GM15510 (cell line): ENCODE results near the gene AFAP1L2.

ENCODE experiments used
- POLR2A ChIP-seq: IDR thresholded peaks from 3 replicates; pipeline ENCODE4 v1.6.1; 2011; ENCODE audit warnings: borderline replicate concordance; ENCODE audit not compliant: insufficient read length; ENCODE audit errors: extremely low read depth

AFAP1L2 gene

DNA sequence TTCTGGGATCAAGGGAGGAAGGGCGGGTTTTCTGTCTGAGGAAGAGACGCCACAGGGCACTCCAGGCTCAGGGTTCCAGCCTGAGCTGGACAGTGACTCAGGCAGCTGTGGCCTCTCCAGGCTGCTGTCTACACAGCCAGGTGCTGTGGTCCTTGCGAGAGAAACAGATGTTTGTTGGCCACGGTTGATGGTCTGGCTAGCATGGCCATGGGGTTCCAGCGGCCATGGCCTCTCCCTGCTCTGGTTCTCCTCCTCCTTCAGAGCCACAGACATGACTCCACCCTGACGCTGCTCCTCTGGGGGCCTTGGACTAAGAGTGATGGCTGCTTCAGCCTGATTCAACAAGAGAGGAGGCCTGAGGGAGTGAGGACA is 75.9 kb downstream of the AFAP1L2 start:
- TF ChIP-seq POLR2A, result no peak

DNA sequence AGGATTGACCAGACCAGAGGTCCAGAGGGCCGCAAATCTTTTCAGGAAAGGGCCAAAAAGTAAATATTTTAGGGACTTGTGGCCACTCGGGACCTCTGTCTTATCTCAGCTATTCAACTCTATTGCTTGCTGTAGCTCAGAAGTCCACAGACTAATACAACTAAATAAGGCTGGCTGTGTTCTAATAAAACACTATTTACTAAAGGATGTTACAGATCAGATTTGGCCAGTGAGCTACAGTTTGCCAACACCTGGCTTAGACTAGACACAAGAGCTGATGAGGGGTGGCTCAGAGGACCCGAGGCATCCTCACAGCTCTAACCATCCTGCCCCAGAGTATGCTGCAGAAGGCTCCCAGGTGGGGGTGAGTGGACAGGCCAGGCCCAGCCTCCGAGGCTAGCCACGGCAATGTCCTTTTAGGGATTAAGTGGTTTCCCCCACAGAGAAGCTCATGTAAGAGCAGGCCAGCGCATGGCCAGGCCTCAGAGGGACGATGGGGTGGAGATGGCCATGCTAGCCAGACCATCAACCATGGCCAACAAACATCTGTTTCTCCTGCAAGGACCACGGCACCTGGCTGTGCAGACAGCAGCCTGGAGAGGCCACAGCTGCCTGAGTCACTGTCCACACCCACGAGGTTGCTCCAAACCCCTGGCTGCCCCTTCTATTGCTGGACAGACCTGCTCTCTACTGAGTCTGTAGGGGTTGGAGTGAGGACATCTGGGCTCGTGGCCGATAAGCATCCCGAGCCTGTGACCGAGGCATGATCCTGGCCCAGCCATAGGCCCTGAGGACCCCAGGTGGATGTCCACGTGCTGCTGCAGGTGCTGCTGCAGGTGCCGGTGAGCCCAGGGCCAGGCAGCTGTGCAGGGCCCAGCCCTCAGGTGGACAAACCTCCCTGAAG is 76.5 kb downstream of the AFAP1L2 start:
- TF ChIP-seq POLR2A, result no peak

DNA sequence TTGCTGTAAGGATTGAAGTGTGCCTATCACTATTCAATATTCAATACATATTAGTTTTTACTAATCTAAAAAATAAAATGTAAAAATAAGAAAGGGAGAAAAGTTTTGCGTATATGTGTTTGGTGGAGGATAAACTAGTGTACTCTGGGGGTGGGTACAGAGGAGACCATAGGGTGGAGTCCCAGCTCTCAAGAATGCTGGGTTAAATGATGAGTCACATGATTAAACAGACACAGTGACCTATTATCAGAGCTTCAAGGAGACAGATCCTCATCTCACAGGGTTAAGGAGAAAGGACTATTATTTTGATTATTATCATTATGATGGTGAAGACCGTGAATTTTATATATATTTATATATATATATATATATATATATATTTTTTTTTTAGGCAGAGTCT is 77.5 kb downstream of the AFAP1L2 start:
- TF ChIP-seq POLR2A, result no peak

DNA sequence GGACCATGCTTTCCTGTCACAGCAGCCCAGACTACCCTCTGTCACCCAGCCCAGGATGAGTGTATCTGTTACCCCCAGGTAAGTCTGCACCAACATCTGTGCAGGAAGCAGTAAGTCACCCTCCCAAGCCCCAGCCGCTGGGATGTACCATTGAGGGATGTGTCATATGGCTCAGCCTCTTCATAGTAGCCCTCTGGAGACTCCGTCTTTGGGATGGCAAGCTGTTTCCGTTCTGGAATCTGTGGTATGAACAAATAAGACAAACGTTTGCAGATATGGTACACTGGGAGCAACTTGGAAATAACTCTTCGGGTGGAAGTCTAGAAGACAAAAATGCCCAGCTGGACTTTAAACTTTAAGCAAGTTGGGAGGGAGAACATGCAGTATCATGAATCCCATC is 81.3 kb downstream of the AFAP1L2 start:
- no peak for TF ChIP-seq POLR2A

DNA sequence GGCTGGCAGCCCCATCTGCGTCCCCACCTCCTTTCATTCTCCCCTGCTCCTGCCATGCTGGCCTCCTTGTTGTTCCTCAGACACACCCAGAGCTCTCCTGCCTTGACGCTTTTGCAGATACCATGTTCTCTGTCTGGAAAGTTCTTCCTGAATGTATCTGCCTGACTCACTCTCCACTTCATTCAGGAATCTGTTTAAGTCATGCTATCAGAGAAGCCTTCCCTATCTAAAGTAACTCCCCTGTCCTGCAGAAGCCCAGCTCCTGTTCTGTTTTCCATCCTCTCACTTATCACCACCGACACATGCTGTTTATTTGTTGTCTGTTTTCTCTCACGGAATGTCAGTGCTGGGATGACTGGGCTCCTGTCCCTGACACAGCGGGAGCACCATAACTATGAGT is 82.0 kb downstream of the AFAP1L2 start:
- no peak for TF ChIP-seq POLR2A

DNA sequence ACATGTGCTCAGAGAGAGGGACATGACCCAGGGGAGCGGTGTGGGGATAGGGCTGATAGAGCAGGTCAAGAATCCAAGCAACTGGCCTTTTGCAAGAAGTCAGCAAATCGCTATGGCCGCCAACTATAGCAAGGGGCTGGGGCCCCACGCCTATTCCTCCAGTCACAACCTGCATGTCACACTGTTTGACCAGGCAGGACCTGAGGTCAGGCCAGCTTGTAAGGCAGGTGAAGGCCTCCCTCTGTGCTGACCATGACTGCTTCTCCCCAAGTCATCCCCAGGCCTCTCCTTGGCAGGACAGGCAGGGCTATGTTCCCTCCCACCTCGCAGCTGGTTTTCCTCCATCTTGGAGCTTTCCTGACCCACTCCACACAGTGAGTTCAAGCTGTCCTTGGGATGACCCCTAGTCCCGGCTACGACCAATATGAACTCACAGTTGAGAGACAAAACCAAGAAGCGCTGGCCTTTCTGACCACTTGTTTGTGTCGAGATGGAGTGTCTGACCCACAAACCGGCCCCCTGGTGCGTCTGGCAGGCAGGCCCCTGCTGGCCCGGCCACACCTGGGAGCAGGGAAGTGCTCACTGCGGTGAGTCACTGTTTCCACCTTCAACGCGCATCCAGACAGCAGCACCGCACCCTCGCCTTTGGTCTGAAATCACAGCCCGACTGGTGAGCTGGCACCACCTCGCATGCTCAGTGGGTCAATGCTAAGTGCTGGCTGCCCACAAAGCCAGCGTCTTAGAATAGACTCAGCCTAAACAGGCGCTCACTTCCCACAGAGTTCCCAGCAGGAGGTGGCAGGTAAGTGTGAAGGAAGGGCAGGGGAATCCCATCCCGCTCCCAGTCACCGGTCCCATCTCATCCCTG is 83.8 kb downstream of the AFAP1L2 start:
- no peak for TF ChIP-seq POLR2A

DNA sequence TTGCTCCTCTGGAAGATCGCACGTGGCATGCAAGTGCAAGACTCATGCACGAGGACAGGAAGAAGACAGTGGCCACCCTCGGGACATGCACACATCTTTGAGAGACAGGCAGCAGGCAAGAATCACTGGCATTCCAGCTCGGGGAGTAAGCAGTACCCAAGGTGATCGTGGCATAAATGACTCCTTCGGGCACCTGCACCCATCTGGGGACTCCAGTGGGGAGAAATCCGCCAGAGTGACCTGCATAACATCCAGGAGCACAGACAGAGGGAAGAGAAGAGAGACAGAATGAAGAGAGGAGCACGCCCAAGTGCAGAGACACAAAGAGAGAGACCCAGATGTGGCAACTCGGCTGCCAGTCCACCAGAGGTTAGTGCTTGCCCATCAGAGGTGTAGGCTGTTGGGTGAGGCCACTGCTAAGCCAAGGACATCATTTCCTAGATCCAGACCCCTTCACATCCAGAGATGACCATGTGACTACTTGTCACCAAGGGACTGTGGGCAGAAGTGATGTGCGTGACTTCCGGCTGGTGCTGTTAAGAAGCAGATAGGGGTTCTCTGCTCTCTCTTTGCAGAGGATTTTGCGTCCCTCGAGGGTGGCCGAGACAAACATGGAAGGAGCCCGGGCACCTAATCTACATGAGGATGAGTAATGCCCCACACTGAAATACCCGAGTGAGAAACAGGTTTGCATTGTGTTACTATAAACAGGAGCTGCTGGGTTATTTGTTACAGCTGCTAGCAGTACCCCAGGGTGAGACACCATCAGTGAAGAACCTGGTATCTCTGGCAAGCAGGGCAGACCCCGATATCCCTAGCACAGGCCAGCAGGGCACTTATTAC is 84.7 kb downstream of the AFAP1L2 start:
- no peak for TF ChIP-seq POLR2A

DNA sequence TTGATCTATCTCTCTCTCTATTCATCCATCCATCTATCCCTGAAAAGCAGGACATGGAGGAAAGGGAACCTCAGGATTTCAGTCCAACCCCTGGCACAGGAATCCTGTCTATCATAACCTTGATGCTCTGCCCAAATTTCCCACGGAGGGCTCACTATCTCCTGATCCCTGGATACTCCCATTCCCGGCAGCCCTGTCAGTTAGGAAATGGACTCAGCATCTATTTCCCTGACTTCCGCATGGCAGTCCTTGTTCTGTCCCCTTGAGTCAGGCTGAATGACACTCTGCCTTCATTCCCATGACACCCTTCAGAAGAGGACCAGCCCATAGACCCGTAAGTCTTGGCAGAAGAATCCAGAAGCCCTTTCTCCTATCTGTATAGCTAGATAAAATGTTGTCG is 87.6 kb downstream of the AFAP1L2 start:
- no peak for TF ChIP-seq POLR2A

DNA sequence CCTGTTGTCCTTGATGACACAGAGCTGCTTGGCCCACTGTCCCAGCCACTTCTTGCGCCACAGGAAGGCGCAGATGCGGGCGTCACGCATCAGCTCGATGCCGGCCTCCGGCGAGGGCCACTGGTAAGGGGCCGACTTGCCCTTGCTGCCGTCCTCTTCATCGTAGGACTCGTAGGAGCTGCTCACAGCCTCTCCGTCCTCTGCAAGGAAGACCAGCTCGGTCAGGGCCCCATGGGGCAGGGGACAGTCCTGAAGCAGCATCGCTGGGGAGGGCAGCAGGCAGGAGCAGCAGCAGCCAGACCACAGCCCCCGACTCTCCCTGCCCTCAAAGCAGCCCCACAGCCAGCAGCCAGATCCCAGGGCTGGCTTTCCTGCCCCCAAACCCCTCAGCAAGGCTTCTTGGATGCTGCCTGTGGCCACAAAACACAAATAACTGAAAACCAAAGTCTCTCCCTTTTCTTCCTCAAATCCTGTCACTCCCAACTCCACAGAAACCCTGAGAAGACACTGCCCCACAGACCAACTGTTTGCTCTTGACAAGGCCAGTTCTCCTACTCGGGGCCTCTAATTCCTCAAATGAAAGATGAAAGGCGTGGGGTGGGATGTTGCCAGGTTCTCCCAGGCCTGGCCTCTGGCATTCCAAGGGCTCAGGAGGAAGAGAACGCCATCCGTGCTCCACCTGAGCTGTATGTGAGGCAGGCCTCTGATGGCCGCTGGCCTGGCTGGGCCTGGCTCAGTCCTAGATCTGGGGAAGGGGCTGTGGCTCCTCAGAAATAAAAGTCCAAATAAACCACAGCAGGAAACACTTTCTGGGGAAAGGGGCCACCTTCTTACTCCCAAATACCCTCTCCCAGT is 88.5 kb downstream of the AFAP1L2 start:
- no peak for TF ChIP-seq POLR2A

DNA sequence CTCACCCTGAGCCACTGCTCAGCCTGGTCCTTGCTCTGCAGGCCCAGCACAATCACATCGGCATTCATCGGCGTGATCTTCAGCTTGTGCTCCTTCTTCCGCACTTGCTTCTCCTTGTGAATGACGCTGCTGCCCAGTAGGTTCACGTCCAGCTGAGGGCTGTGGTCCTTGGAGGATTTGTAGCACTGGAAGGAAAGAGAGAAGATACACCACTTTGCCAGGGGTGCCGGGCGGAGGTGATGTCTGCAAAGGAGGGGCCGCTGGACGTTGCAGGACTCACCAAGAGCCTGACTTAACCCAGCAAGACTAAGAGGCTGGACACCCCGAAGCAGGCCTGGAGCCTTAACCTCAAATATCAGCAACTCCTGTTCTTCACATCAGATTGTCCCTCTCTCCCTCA is 90.4 kb downstream of the AFAP1L2 start:
- no peak for TF ChIP-seq POLR2A

DNA sequence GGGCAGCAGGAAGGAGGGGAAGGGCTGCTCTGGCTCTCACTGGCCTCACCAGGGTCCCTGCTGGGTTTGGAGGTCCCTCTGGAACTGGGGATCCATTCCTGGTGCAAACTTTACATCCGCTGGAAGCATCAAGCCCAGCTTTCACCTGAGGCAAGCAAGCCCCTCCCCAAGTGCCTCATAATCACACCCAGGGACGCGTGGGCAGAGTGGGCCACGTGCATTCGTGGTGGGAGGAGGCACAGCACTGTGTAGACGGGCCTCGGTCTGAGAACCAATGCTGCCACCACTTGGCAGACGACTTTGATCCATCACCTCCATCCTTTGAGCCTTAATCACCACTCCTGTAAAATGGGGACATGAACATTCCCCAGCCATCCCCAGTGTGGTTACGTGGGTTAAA is 91.2 kb downstream of the AFAP1L2 start:
- TF ChIP-seq POLR2A, result no peak

DNA sequence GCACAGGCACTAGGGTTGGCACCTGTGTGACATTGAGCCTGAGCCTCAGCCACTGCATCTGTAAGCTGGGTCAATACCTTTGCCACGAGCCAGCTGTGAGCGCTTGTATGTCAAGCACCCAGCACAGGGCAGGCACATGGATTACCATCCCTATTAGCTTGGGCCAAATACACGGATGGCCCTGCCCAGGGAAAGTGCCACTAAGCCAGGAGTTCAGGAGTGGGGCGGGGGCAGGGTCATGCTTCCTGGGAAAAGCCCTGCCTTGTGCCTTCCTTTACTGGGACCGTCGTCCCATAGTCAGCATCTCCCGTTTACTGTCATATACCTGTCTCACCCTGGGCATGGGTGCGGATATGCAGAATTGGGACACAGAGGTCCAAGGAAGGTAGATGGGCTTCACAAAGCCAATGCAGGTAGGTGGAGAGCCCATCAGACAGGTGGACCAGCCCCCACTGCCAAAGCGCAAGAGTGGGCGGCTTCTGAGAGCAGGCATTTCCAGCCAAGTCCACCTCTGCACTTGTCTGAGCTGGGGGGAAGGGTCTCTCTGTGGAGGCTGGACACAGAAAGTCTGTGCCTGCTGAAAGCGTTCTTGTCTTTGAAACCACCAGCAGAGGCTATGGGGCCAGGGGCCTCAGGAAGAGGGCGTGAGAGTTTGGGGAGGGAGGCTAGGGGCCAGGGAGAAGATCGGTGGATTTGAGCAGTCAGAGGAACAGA is 92.6 kb downstream of the AFAP1L2 start:
- no peak for TF ChIP-seq POLR2A

DNA sequence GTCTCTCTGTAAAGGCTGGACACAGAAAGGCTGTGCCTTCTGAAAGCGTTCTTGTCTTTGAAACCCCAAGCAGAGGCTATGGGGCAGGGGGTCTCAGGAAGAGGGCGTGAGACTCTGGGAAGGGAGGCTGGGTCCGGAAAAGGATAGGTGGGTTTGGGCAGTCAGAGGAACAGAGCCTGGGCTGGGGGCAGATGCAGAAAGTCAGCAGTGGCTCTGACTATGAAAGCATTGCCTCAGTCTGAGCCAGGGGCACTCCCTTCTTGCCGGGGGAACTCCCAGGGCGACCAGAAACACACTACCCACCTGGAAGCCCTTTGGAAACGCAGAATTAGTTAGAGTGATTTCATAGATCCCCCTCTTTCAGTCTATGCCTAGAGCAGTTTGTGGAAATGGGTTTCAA is 93.3 kb downstream of the AFAP1L2 start:
- no peak for TF ChIP-seq POLR2A
